COLO829 (cell line): ENCODE measurements around the gene OLFML2A.

Experiments used
- DNase-seq: peaks from one replicate; pipeline ENCODE4 v3.0.0; 2012; ENCODE audit warnings: low spot score

OLFML2A gene

DNA sequence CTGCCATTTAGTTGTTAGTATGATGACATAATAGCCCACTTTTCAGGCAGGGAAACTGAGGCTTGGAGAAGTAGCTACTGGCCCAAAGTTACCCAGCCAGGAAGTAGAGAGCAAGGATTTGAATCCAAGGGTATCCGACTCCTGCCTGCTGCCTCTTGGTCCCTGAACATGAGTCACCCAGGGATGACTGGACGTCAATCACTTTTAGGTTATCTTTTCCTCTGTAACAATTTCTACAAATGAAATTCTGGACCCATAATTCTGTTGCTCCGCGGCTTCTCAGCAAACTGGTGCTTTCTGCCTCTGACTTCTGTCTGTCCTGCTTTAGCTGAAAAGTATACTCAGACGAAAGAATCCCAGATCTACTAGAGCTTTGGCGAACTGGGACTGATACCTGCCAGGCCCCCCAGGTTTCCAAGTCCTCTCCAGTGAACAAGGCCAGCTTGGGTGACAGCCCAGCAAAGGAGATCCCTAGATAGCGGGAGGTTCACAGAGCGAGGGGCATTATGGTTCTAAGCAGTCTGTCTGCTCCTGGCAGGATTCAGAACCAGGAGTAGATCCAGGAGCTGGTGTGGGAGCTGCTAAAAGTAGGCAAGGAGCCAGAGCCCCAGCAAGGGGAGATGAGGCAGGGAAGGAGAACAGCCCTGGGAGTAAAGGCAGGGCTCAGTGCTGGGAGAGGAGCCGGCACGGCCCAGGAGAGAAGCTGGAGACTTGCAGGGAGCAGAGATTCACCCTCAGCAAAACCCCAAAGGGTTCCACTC, 20.6 kb downstream of the OLFML2A start:
- no peak for DNase-seq

- DNase-seq = no peak
Measured at GRCh38 chr9:124799274-124800006, 22.5 kb downstream of the OLFML2A start.

GRCh38 chr9:124800306-124801259, 23.6 kb downstream of the OLFML2A start:
- no peak for DNase-seq

DNA sequence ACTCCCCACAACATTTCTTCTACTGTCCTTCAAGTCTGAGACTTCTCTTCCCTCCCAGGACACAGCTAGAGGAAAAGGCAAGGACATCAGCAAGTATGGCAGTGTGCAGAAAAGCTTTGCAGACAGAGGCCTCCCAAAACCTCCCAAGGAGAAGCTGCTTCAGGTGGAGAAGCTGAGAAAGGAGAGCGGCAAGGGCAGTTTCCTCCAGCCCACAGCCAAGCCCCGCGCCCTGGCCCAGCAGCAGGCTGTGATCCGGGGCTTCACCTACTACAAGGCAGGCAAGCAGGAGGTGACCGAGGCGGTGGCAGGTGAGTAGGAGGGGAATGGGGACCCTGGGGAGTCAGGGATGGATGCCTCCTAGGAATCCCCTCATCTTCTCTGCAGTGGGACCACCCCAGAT, 24.4 kb downstream of the OLFML2A start:
- no peak for DNase-seq

- DNase-seq = no peak
Measured at GRCh38 chr9:124802426-124802825, 25.5 kb downstream of the OLFML2A start.

DNA sequence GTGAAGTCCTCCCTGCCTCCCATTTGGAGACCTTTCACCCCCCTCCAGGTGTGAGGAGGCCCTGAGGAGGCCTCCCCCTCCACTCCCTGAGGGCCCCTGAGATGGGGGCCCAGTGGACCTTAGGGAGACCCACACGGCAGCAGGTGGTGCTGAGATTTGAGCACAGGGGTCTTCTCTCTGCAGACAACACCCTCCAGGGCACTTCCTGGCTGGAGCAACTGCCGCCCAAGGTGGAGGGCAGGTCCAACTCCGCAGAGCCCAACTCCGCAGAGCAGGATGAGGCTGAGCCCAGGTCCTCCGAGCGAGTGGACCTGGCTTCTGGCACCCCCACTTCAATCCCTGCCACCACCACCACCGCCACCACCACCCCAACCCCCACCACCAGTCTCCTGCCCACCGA, 27.0 kb downstream of the OLFML2A start:
- no peak for DNase-seq

DNA sequence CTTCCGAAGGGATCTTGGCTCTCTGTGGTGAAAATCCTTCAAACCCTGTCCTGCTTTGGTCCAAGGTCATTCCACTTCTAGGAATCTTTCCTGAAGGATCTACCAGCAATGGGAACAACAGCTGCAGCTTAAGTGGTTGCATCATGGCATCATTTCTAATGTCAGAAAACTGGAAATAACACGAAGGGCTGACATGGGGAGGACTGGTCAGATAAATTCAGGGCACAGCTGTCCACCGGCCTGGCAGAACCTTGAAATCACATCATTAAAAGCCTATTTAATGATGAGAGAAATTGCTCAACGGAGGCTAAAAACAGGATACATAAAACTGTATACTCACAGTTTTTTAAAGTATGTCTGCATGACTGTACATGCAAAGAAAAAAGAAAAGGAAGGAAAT, 28.3 kb downstream of the OLFML2A start:
- no peak for DNase-seq

GRCh38 chr9:124808246-124808956, 31.5 kb downstream of the OLFML2A start:
- no peak for DNase-seq

- no peak for DNase-seq
Measured at GRCh38 chr9:124809211-124809610, 32.3 kb downstream of the OLFML2A start.

- DNase-seq = no peak
Measured at GRCh38 chr9:124809741-124810500, 33.0 kb downstream of the OLFML2A start.

GRCh38 chr9:124810663-124811355, 33.9 kb downstream of the OLFML2A start:
- no peak for DNase-seq

DNA sequence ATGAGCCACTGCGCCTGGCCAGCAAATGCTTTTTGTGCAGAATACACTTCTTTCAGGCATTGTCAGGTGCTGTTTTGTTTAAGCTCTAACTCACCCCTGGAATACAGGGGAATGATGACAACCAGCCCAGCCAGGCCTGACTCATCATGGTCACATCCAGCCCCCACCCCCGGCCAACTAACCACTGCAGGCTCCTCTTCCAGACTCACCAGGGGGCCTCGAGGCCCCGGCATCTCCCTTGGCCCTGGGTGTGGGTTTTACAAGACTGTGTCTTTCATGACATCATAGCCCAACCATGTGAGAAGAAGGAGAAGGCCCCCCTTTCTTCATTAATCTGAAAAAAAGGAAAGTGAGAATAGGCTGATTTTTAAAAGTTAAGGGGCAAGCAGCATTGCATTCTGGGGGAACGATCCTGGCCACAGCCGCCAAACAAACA, 35.5 kb downstream of the OLFML2A start:
- peak; percentile 76 for DNase-seq

GRCh38 chr9:124813041-124813440, 36.1 kb downstream of the OLFML2A start:
- no peak for DNase-seq

DNA sequence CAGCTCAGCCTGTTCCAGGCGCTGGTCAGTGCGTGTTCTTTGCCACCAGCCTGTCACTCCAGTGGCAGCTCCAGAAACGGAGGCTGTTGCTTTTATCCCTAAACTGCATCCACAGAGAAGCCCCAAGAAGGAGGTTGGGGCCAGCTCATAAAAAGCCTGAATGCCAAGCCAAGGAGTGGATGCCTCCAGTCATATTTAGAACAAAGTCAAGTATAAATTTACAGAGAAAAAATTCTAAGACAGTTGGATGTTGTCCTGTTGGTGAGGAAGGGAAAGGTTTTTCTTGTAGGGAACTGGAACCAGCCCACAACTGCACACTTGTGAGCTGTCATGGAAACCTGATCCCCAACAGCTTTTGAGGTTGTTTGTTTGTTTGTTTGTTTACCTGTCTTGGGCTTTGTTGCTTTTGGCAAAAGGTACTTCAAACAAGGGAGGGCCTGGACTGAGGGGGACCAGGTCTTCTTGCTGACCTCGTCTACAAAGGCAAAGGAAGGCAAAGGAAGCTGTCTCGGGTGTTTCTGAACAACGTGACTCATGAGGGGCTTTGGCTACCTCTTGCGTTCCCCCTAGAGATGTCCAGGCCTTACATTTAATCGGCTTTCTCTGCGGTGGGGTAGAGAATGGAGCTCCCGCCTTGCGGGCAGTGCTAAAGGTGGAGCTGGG, 36.7 kb downstream of the OLFML2A start:
- no peak for DNase-seq

DNA sequence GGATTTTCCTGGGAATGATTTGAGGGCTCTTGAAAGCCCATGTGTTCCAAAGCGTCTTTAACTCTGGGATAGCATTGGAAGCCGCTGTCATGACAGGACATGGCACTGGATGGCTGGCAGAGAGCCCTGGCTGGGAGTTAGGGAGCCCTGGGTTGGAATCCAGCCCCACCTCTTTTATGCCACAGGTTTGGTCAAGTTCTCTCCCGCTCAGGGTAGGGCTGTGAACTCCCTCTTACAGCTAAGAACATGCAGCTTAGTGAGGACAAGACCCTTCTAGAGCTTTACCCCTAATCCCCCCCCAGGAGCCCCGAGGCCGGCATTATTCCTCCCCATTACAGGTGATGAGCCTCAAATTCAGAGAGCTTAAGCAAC, 37.2 kb downstream of the OLFML2A start:
- DNase-seq = no peak

DNA sequence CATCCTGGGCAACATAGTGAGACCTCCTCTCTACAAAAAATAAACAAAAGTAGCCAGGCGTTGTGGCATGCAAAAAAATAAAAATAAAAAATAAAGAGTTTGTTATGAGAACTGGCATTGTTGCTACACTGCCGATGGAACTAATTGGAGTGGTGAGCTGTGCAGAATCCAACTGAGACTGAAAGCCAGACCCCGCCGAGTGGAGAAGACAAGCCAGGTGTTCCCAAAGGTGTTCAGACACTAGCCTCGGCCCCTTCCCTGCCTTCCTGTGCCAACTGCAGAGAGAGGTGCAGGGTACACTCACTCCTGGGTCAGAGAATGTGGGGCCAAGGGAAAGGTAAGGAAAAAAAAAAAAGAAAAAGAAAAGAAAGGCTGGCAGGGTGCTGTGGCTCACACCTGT, 38.7 kb downstream of the OLFML2A start:
- DNase-seq = no peak

- peak; percentile 38 for DNase-seq
Measured at GRCh38 chr9:124818431-124819281, 41.7 kb downstream of the OLFML2A start.

- DNase-seq = no peak
Measured at GRCh38 chr9:124820698-124821623, 44.0 kb downstream of the OLFML2A start.
